Gastrocnemius medialis (tissue), 4 donors: Measurements from ENCODE around the gene TRIM29. TPM values are rescaled to one million over a fixed set of nuclear protein-coding genes. Genes with fewer than 3 reads are reported as not detected.

Experiments used
- ATAC-seq, 2 donors: fragments of 150-250 bp; one replicate each; pipeline ENCODE4 v1.9.1; 2016
- DNase-seq, 2 donors: peaks; one replicate each; pipeline ENCODE4 v3.0.0-alpha.2; 2019
- H3K27ac ChIP-seq, 4 donors: fragments of 200-600 bp; sonication (generic); 1 replicate in 1 of 4; 2 replicates in 3 of 4; pipeline ENCODE4 v1.5.1; 2016 to 2018; ENCODE audit warnings: mild to moderate bottlenecking in 2 of 4, moderate library complexity in 1 of 4
- H3K27me3 ChIP-seq, 3 donors: fragments of 200-600 bp; sonication (generic) in 2 of 3; 1 replicate in 1 of 3; 2 replicates in 2 of 3; pipeline versions ENCODE4 v1.5.1 to v1.6.0; 2016 to 2019; ENCODE audit warnings: mild to moderate bottlenecking in 1 of 3, moderate library complexity in 1 of 3
- H3K36me3 ChIP-seq, 2 donors: fragments of 200-600 bp; sonication (generic) in 1 of 2; one replicate each; pipeline ENCODE4 v1.5.1; 2017 to 2018
- H3K4me1 ChIP-seq, 2 donors: fragments of 200-600 bp; sonication (generic) in 1 of 2; one replicate each; pipeline ENCODE4 v1.5.1; 2016 to 2017; ENCODE audit warnings: mild to moderate bottlenecking in 2 of 2
- H3K4me3 ChIP-seq, 4 donors: fragments of 200-600 bp; sonication (generic) in 3 of 4; 1 replicate in 1 of 4; 2 replicates in 3 of 4; pipeline ENCODE4 v1.5.1; 2016 to 2019; ENCODE audit warnings: mild to moderate bottlenecking in 2 of 4
- H3K9me3 ChIP-seq, 3 donors: fragments of 200-600 bp; sonication (generic) in 2 of 3; 1 replicate in 1 of 3; 2 replicates in 2 of 3; pipeline ENCODE4 v1.5.1; 2016 to 2019
- CTCF ChIP-seq, 5 experiments: fragments of 450-650 bp in 3 of 5; fragments of 200-600 bp in 2 of 5; sonication (generic) in 2 of 5; IDR thresholded peaks in 4 of 5; conservative IDR thresholded peaks in 1 of 5; 1 replicate in 4 of 5; 2 replicates in 1 of 5; pipeline ENCODE4 v1.5.1; 2016 to 2019; ENCODE audit warnings: antibody characterized with exemption in 5 of 5, mild to moderate bottlenecking in 3 of 5, moderate library complexity in 3 of 5
- POLR2A ChIP-seq, 2 donors: fragments of 450-650 bp; IDR thresholded peaks; one replicate each; pipeline ENCODE4 v1.6.1; 2017; ENCODE audit warnings: antibody characterized with exemption in 2 of 2, mild to moderate bottlenecking in 2 of 2, moderate library complexity in 2 of 2
- in situ Hi-C, 4 donors: fragments of 200-750 bp; cut with MboI; loops; one replicate each; pipeline versions ENCODE4 v1.15.0 to v1.8.0; 2017; ENCODE audit warnings: low sequenced_read_pairs in 4 of 4
- intact Hi-C: fragments of 100-400 bp; cut with DNase I; formaldehyde crosslinking; loops from one replicate; pipeline ENCODE4 v1.15.1; 2023; ENCODE audit warnings: low total_unique reads
- total RNA-seq, 4 donors: library from RNA; depleted of rRNA; stranded (reverse); fragments of >200 nt; gene quantifications; one replicate each; pipeline versions ENCODE4 v1.1.0 to v1.2.3, GENCODE V29; 2016

Gene TRIM29
- total RNA-seq, 4 donors from 2014 or later: 0.65 to 2.9 (median 0.95) TPM; not detected in 1

DNA sequence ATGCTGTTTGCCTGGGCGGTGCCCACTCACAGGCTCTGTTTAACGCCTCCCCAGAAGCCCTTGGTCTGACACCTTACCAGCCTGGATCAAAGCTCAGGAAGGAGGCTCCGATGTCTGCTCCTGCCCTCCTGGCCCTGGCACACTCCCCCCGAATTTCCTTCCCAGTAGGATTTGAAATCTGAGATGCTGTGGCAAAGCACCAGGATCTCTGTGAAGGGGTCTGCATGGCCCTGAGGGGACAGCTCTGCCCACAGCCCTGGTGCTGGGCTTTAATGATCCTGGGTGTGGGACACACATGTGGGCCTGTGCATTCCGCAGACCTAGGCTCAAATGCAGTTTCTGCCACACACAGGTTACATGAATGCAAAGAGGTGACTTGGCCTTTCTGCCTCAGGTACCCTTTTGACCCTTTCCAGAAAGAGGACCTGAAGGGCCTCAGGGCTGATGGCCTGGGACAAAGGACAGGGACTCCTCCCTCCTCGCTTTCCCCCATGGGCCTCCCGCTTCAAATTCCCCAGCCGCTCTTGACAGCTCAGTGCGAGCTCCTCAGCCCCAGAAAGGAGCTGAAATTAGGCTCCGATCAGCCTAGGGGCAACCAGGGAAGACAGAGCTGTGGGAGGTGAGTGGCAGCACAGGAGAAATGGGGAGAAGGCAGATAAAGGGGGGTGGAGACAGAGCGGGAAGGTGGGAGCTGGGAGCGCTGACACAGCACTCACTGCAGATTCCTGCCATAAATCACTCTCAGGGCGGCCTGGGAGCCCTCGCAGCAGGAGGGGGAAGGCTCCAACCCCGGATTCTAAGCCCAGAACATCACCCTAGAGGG, 41.3 kb downstream of the TRIM29 start:
- Histone ChIP-seq H3K4me3 (no peak overlapping the region), H3K27me3 (no peaks in the 10 kb centered on the region), H3K36me3 (no peaks in the 10 kb centered on the region), H3K4me1 (no peaks in the 10 kb centered on the region), H3K27ac (no peak overlapping the region), H3K9me3 (no peaks in the 10 kb centered on the region)
- TF ChIP-seq POLR2A (IDR thresholded peaks at IDR 0.05) (no peak), CTCF (IDR thresholded peaks at IDR 0.05 in 4 of 5, conservative IDR thresholded peaks at IDR 0.05 in 1 of 5) (no peak)
- intact Hi-C loops: no loop called here
- ATAC-seq: no peak
- in situ Hi-C loops: loop anchor here in 2 of 4 donors (10.0 to 25.0 kb wide), 2 partner anchors 62 to 609 kb away; no protein-coding TSS in a partner anchor
- DNase-seq: no peak

GRCh38 chr11:120095516-120095915, 42.4 kb downstream of the TRIM29 start:
- no peak for DNase-seq
- ATAC-seq: no peak
- Histone ChIP-seq H3K36me3 (no peaks in the 10 kb centered on the region), H3K27me3 (no peaks in the 10 kb centered on the region), H3K4me1 (no peaks in the 10 kb centered on the region), H3K4me3 (no peak overlapping the region), H3K27ac (no peak overlapping the region), H3K9me3 (no peaks in the 10 kb centered on the region)
- intact Hi-C loops: no loop called here
- TF ChIP-seq POLR2A (IDR thresholded peaks at IDR 0.05): no peak
- in situ Hi-C loops: loop anchor here in 2 of 4 donors (10.0 to 25.0 kb wide), 2 partner anchors 61 to 608 kb away; no protein-coding TSS in a partner anchor

GRCh38 chr11:120091701-120092100, 46.2 kb downstream of the TRIM29 start:
- no peak for ATAC-seq
- no peak for DNase-seq

DNA sequence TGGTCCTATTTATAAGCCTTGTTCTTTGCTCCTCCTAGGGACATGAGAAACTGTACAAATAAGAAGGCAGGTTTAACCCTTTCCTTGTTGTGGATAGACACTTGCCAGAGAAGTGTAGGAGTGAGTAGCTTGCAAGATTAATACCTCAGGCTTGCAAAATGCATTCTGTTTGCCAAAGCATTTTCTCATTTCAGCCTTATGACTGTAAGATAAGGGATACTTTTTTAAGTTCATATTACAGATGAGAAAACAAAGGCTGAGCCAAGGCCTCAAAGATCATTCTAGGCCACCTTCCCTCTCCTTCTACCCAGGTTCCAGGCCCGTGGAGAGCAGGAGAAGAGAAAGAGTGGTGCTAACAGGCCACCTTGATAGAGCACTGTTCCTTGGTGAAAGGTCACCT, 46.8 kb downstream of the TRIM29 start:
- no peak for ATAC-seq
- in situ Hi-C loops: loop anchor here in 2 of 4 donors (10.0 to 25.0 kb wide), 2 partner anchors 56 to 604 kb away; no protein-coding TSS in a partner anchor

More at GRCh38 chr11:120091701-120092100, 46.2 kb downstream of the TRIM29 start:
- TF ChIP-seq POLR2A (IDR thresholded peaks at IDR 0.05) (no peak), CTCF (IDR thresholded peaks at IDR 0.05 in 4 of 5, conservative IDR thresholded peaks at IDR 0.05 in 1 of 5) (no peak)
- Histone ChIP-seq H3K27ac (no peak overlapping the region), H3K4me1 (no peaks in the 10 kb centered on the region), H3K36me3 (no peaks in the 10 kb centered on the region), H3K9me3 (no peaks in the 10 kb centered on the region), H3K27me3 (no peaks in the 10 kb centered on the region), H3K4me3 (no peak overlapping the region)
- in situ Hi-C loops: loop anchor here in 2 of 4 donors (10.0 to 25.0 kb wide), 2 partner anchors 57 to 604 kb away; no protein-coding TSS in a partner anchor
- intact Hi-C loops: no loop called here

More for the DNA sequence above, 46.8 kb downstream of the TRIM29 start:
- intact Hi-C loops: no loop called here
- H3K27me3 ChIP-seq: no peaks in the 10 kb centered on the region
- no peak overlapping the region for H3K27ac ChIP-seq
- no peak overlapping the region for H3K4me3 ChIP-seq
- no peak for DNase-seq
- no peaks in the 10 kb centered on the region for H3K4me1 ChIP-seq
- TF ChIP-seq CTCF (IDR thresholded peaks at IDR 0.05 in 4 of 5, conservative IDR thresholded peaks at IDR 0.05 in 1 of 5) (no peak), POLR2A (IDR thresholded peaks at IDR 0.05) (no peak)
- H3K9me3 ChIP-seq: no peaks in the 10 kb centered on the region
- no peaks in the 10 kb centered on the region for H3K36me3 ChIP-seq
